Measurements from ENCODE around the gene CENPE. TPM values are rescaled to one million over a fixed set of nuclear protein-coding genes. Genes with fewer than 3 reads are reported as not detected.

The CENPE gene
- total RNA-seq, 2 donors from 2014 or later: 60.1 to 63.6 TPM

DNA sequence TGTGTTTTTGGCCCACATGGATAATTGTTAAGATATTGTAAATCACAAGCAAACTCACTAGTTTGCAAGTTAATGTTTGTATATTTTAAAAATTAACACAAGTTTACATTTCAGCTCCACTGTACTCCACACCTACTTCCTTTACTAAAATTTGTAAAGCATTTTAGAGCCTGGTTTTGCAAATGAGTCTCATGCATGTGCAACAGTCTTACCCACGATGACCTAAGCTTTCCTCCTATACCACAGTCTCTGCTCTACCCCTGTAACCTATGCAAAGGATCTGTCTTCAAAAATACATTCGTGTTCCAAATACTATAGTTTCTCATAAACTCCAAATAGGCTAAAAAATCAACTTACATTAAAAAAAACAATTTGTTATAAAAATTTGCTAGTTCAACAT is 108.7 kb downstream of the CENPE start:
- DNase-seq (no peak), ATAC-seq (replicated peaks in 1 of 2) (no peak)
- peaks cover 0 to 9% of the 10 kb centered on the region in 2 donors for H3K36me3 Mint-ChIP-seq (ENCODE audit: insufficient read depth in 2 of 2)
- H3K9me3 Mint-ChIP-seq: no peaks in the 10 kb centered on the region
- H3K4me3 Mint-ChIP-seq: no peak overlapping the region
- no peak overlapping the region for H3K27ac Mint-ChIP-seq
- H3K4me1 Mint-ChIP-seq (ENCODE audit: low read depth): peaks cover 17% of the 10 kb centered on the region
- H3K27me3 Mint-ChIP-seq (ENCODE audit: low read depth): no peaks in the 10 kb centered on the region

DNA sequence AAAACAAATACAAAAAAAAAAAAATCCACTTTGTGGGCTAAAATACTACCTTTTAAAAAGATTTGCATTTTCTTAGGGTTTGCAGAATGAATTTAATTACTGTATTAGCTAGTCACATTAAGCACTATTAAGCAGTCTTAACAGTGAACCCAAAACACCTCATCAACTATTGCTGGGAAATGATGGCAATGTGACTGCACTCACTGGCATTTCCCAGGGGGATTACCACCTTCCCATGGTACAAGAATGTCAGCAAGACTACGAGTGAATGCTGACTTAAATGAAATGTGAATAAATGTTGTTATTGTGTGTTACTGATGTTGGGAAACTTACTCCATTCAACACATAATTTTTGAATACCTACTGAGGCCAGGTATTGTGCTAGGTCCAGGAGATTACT is 111.6 kb downstream of the CENPE start:
- H3K27ac Mint-ChIP-seq: no peak overlapping the region
- DNase-seq (no peak), ATAC-seq (replicated peaks in 1 of 2) (no peak)
- peaks cover 2% of the 10 kb centered on the region for H3K4me1 Mint-ChIP-seq (ENCODE audit: low read depth)
- no peaks in the 10 kb centered on the region for H3K27me3 Mint-ChIP-seq (ENCODE audit: low read depth)
- H3K9me3 Mint-ChIP-seq: no peaks in the 10 kb centered on the region
- H3K4me3 Mint-ChIP-seq: no peak overlapping the region
- H3K36me3 Mint-ChIP-seq (ENCODE audit: insufficient read depth in 2 of 2): peaks cover 0 to 10% of the 10 kb centered on the region in 2 donors

DNA sequence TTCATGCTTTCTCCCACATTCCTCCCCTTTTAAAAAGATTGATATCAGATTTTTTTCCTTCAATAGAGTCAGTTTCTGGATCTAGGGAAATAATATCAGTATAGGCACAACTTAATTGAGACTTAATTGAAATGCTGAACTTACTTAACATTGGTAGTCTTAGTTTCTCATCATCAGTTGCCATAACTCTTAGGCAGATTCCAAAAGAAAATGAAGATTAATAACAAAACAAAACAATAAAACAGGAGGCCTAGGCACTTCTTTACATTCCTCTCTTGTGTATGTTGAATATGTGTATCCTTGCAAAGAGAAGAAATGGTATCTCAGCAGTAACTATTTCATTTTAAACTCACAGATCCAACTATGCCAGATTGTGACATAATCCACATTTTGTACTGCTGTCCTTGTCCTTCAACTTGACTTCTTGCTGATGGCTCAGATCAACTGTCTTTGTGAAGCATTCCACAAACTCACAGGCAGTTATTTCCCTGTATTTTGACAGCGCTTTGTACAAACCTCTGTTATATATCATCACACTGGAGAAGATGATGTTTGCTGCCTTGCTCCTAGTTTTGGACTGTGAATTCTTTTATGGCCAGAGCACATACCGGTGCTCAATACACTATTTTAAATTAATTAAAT is 112.5 kb downstream of the CENPE start:
- Mint-ChIP-seq H3K4me1 (ENCODE audit: low read depth) (no peaks in the 10 kb centered on the region), H3K27ac (no peak overlapping the region), H3K27me3 (ENCODE audit: low read depth) (no peaks in the 10 kb centered on the region), H3K4me3 (no peak overlapping the region), H3K9me3 (no peaks in the 10 kb centered on the region), H3K36me3 (ENCODE audit: insufficient read depth in 2 of 2) (peaks cover 0 to 9% of the 10 kb centered on the region in 2 donors)
- no peak for ATAC-seq (replicated peaks in 1 of 2)
- DNase-seq: no peak

- ATAC-seq (replicated peaks in 1 of 2) (no peak), DNase-seq (no peak)
- no peaks in the 10 kb centered on the region for H3K9me3 Mint-ChIP-seq
- H3K36me3 Mint-ChIP-seq (ENCODE audit: insufficient read depth in 2 of 2): peaks cover 6 to 10% of the 10 kb centered on the region in 2 donors
- no peak overlapping the region for H3K4me3 Mint-ChIP-seq
- peak overlapping the region; percentile 55 for H3K27ac Mint-ChIP-seq
- no peaks in the 10 kb centered on the region for H3K27me3 Mint-ChIP-seq (ENCODE audit: low read depth)
- H3K4me1 Mint-ChIP-seq (ENCODE audit: low read depth): peaks cover 21% of the 10 kb centered on the region
These were observed 118.5 kb downstream of the CENPE start for GRCh38 chr4:103079621-103080020.

DNA sequence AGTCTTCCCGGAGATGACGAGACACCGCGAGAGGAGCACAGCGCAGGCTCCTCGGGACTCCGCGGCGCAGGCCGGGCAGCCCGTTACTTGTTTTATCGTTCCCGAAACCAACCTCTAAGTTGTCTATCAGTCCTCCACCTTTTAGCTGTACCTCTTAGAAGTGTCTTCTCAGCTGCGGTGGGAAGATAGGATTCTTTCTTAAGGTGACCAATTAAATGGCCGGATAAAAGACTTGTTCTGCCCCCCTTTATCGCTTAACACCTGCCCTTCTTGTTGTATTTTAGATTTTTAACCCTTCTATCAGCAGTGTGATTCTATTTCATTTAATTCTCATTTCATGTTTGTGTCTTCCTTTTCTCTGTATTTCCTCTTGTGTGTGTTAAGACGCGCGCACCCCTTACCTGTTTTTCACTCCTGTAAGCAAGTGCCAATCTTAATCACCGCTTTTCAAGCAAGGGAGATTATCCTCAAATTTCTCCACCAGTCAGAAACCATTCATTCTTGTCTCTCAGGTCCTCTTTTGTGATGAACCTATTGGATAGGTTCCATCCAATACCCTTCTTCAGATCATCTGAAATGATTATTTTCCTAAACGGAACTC is 121.3 kb downstream of the CENPE start, which contains the start of gene SLC9B2:
TSS of gene SLC9B2 (minus strand) at position 15 of the 601 bp plus-strand sequence. CDS start 9,211 bp downstream, outside the sequence.
- H3K27me3 Mint-ChIP-seq (ENCODE audit: low read depth): no peaks in the 10 kb centered on the region
- H3K4me1 Mint-ChIP-seq (ENCODE audit: low read depth): peaks cover 44% of the 10 kb centered on the region
- peaks cover 6 to 15% of the 10 kb centered on the region in 2 donors for H3K36me3 Mint-ChIP-seq (ENCODE audit: insufficient read depth in 2 of 2)
- ATAC-seq (replicated peaks in 1 of 2) (peak; percentile 70 to 72), DNase-seq (peak; percentile 15 to 62)
- H3K9me3 Mint-ChIP-seq: no peaks in the 10 kb centered on the region
- H3K27ac Mint-ChIP-seq: peak within 1 kb of the TSS; percentile 99
- peak within 1 kb of the TSS; percentile 94 to 97 for H3K4me3 Mint-ChIP-seq

- Mint-ChIP-seq H3K9me3 (no peaks in the 10 kb centered on the region), H3K4me1 (ENCODE audit: low read depth) (peaks cover 44% of the 10 kb centered on the region), H3K36me3 (ENCODE audit: insufficient read depth in 2 of 2) (peaks cover 6 to 13% of the 10 kb centered on the region in 2 donors), H3K27ac (peak overlapping the region; percentile 99), H3K27me3 (ENCODE audit: low read depth) (no peaks in the 10 kb centered on the region), H3K4me3 (peak overlapping the region; percentile 94 to 97)
- DNase-seq: peak; percentile 68
- peak; percentile 78 to 81 for ATAC-seq (replicated peaks in 1 of 2)
These were observed 122.0 kb downstream of the CENPE start for GRCh38 chr4:103075894-103076746.

- Mint-ChIP-seq H3K4me1 (ENCODE audit: low read depth) (peaks cover 48% of the 10 kb centered on the region), H3K36me3 (ENCODE audit: insufficient read depth in 2 of 2) (peaks cover 6 to 18% of the 10 kb centered on the region in 2 donors), H3K4me3 (peak overlapping the region; percentile 94 to 97), H3K27me3 (ENCODE audit: low read depth) (no peaks in the 10 kb centered on the region), H3K27ac (peak overlapping the region; percentile 95), H3K9me3 (no peaks in the 10 kb centered on the region)
- no peak for ATAC-seq (replicated peaks in 1 of 2)
- DNase-seq: no peak
These were observed 122.7 kb downstream of the CENPE start for GRCh38 chr4:103075435-103075893.

GRCh38 chr4:103074744-103075434 is 123.3 kb downstream of the CENPE start:
- no peaks in the 10 kb centered on the region for H3K9me3 Mint-ChIP-seq
- peaks cover 6 to 19% of the 10 kb centered on the region in 2 donors for H3K36me3 Mint-ChIP-seq (ENCODE audit: insufficient read depth in 2 of 2)
- ATAC-seq (replicated peaks in 1 of 2) (no peak), DNase-seq (no peak)
- peaks cover 50% of the 10 kb centered on the region for H3K4me1 Mint-ChIP-seq (ENCODE audit: low read depth)
- peak overlapping the region; percentile 95 for H3K27ac Mint-ChIP-seq
- no peaks in the 10 kb centered on the region for H3K27me3 Mint-ChIP-seq (ENCODE audit: low read depth)
- H3K4me3 Mint-ChIP-seq: peak overlapping the region; percentile 94 to 97

GRCh38 chr4:103073792-103074438 is 124.2 kb downstream of the CENPE start:
- Mint-ChIP-seq H3K4me1 (ENCODE audit: low read depth) (peaks cover 50% of the 10 kb centered on the region), H3K27me3 (ENCODE audit: low read depth) (no peaks in the 10 kb centered on the region), H3K4me3 (peak overlapping the region; percentile 1 to 94), H3K27ac (no peak overlapping the region), H3K36me3 (ENCODE audit: insufficient read depth in 2 of 2) (peaks cover 6 to 19% of the 10 kb centered on the region in 2 donors), H3K9me3 (no peaks in the 10 kb centered on the region)
- DNase-seq (no peak), ATAC-seq (replicated peaks in 1 of 2) (no peak)

DNA sequence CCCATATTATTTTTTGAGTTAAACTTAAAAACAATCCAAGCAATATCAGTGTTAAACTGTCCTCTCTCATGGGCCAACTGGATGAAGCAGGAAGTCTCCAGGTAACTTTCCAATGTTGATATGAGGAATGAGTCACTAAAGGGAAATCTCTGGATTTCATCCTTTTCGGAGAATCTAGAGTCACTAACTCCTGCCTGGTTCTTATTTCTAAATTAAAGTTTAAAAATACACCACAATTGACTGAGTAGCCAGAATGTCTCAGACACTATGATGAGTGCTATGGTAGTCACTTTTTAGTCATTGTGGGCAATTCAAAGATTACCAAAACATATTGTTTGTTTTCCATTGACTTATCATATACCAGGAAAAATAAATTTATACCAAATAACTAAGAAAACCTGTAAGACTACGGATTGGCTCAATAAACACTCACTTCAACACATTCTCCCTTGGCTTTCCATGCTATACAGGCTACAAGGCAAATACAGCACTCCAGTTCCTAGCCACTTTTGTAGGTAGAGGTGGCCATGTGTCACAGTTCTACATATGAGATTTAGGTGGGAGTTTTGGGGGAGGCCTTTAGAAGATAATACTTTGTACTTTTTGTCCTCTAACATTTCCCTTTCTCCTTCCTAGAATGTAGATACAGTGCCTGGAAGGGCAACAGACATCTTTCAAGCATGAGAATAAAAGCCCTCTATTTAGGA is 130.1 kb downstream of the CENPE start:
- peaks cover 35% of the 10 kb centered on the region for H3K4me1 Mint-ChIP-seq (ENCODE audit: low read depth)
- DNase-seq: no peak
- H3K4me3 Mint-ChIP-seq: no peak overlapping the region
- no peaks in the 10 kb centered on the region for H3K27me3 Mint-ChIP-seq (ENCODE audit: low read depth)
- no peaks in the 10 kb centered on the region for H3K9me3 Mint-ChIP-seq
- peaks cover 5 to 31% of the 10 kb centered on the region in 2 donors for H3K36me3 Mint-ChIP-seq (ENCODE audit: insufficient read depth in 2 of 2)
- peak overlapping the region; percentile 3 for H3K27ac Mint-ChIP-seq
- peak; percentile 67 to 87 for ATAC-seq (replicated peaks in 1 of 2)

DNA sequence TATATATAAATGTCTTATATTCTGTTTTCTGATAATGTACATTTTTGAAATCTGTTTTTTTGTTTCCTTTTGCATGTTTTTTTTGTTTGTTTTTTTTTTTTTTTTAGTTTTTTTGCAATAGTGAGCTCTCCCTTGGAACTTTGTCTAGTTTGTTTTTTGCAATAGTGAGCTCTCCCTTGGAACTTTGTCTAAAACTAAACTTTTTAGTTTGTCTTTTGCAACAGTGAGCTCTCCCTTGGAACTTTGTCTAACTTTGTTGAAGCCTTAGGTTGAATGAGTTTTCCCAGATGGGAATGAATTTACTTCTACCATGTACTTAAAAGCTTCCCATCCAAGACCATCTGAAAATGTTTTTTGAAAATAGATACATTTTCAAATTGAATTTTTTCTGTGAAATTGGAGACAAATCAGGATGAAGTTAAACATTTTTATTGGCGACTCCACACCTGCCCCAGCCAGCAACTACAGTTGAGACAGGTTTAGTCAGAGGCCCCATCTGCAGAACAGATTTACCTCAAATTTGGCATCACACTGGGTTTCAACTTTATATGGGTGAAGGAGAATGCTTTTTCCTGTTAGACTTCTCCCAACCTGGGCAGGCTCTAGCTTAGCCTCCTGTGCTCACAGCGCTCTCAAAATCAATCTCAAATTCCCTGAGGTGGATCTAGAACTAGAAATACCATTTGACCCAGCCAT is 137.5 kb downstream of the CENPE start:
- Mint-ChIP-seq H3K9me3 (no peaks in the 10 kb centered on the region), H3K4me3 (no peak overlapping the region), H3K36me3 (ENCODE audit: insufficient read depth in 2 of 2) (peaks cover 5 to 18% of the 10 kb centered on the region in 2 donors), H3K4me1 (ENCODE audit: low read depth) (no peaks in the 10 kb centered on the region), H3K27me3 (ENCODE audit: low read depth) (no peaks in the 10 kb centered on the region), H3K27ac (no peak overlapping the region)
- DNase-seq (no peak), ATAC-seq (replicated peaks in 1 of 2) (no peak)
